K562 (cell line): ENCODE data around the gene SLC16A10.

Experiments used
- ATF3 ChIP-seq, 2 experiments: fragments of 450-650 bp in 1 of 2; sonication (generic) in 1 of 2; formaldehyde crosslinking in 1 of 2; IDR thresholded peaks in 1 of 2; conservative IDR thresholded peaks in 1 of 2; 2 replicates each; pipeline versions ENCODE4 v1.6.1 to v1.8.1; 2016 to 2023; ENCODE audit warnings: mild to moderate bottlenecking in 2 of 2, moderate library complexity in 2 of 2, inconsistent platforms in 1 of 2, missing genetic modification reagents in 1 of 2
- POLR2AphosphoS5 ChIP-seq: IDR thresholded peaks from 2 replicates; pipeline ENCODE4 v1.6.1; 2011; ENCODE audit warnings: mild to moderate bottlenecking, low read depth, low read length, moderate library complexity; ENCODE audit not compliant: control insufficient read depth, insufficient read depth
- SMAD1 ChIP-seq: fragments of 150-350 bp; IDR thresholded peaks from 2 replicates; pipeline ENCODE4 v1.6.1; 2014; ENCODE audit warnings: low read length, low read depth; ENCODE audit not compliant: partially characterized antibody
- TF ChIP-seq, protein P1 (sequence below): fragments of 450-650 bp; IDR thresholded peaks from 2 replicates; pipeline ENCODE4 v1.6.1; 2018; ENCODE audit warnings: mild to moderate bottlenecking, low read depth; ENCODE audit not compliant: partially characterized antibody
- TF ChIP-seq, protein P2 (sequence below): sonication (generic); formaldehyde crosslinking; IDR thresholded peaks from 2 replicates; pipeline ENCODE4 v1.8.1; 2023; ENCODE audit warnings: mild to moderate bottlenecking, missing genetic modification reagents

DNA sequence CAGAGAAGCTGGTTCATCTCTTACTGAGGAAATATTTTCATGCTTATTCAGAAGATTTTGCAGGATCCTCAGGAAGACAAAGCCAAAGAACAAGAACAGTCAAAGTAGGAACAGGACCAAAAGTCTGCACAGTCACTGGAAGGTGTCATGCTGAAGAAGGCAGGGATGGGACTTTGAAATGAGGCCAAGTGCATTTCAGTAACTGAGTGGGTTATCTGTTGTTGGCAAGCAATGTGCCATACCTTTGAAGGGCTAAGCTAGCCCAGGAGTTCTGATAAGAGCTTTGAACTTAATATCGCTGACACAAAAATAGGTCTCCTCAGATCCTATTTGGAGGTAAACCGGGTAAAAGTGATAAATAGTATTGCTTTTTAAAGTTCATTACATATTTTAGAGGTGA lies 31.5 kb downstream of the SLC16A10 start:
- TF ChIP-seq, protein P1, sequence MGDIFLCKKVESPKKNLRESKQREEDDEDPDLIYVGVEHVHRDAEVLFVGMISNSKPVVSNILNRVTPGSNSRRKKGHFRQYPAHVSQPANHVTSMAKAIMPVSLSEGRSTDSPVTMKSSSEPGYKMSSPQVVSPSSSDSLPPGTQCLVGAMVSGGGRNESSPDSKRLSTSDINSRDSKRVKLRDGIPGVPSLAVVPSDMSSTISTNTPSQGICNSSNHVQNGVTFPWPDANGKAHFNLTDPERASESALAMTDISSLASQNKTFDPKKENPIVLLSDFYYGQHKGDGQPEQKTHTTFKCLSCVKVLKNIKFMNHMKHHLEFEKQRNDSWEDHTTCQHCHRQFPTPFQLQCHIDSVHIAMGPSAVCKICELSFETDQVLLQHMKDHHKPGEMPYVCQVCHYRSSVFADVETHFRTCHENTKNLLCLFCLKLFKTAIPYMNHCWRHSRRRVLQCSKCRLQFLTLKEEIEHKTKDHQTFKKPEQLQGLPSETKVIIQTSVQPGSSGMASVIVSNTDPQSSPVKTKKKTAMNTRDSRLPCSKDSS, result no peak
- TF ChIP-seq SMAD1 (no peak), POLR2AphosphoS5 (no peak), ATF3 (IDR thresholded peaks at IDR 0.05) (no peak), ATF3 (CRISPR knock-in tag; conservative IDR thresholded peaks at IDR 0.05) (no peak)
- TF ChIP-seq, protein P2, sequence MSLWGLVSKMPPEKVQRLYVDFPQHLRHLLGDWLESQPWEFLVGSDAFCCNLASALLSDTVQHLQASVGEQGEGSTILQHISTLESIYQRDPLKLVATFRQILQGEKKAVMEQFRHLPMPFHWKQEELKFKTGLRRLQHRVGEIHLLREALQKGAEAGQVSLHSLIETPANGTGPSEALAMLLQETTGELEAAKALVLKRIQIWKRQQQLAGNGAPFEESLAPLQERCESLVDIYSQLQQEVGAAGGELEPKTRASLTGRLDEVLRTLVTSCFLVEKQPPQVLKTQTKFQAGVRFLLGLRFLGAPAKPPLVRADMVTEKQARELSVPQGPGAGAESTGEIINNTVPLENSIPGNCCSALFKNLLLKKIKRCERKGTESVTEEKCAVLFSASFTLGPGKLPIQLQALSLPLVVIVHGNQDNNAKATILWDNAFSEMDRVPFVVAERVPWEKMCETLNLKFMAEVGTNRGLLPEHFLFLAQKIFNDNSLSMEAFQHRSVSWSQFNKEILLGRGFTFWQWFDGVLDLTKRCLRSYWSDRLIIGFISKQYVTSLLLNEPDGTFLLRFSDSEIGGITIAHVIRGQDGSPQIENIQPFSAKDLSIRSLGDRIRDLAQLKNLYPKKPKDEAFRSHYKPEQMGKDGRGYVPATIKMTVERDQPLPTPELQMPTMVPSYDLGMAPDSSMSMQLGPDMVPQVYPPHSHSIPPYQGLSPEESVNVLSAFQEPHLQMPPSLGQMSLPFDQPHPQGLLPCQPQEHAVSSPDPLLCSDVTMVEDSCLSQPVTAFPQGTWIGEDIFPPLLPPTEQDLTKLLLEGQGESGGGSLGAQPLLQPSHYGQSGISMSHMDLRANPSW (CRISPR knock-in tag), result no peak
